ENCODE measurements around the gene PRMT7. TPM values are rescaled to one million over a fixed set of nuclear protein-coding genes. Genes with fewer than 3 reads are reported as not detected.
A peak's percentile ranks its signal among the peaks of the same experiment; 100 is the strongest.

The PRMT7 gene
- total RNA-seq, 1 donor from 2014 or later, result 72.2 TPM

GRCh38 chr16:68274441-68274840 is 36.4 kb upstream of the PRMT7 start:
- intact Hi-C loops (cut with micrococcal nuclease), result no loop called here
- Mint-ChIP-seq H3K4me3 (peak overlapping the region; percentile 64), H3K4me1 (peaks cover 70% of the 10 kb centered on the region), H3K36me3 (ENCODE audit: low read depth) (peaks cover 61% of the 10 kb centered on the region), H3K27ac (peak overlapping the region; percentile 92), H3K9me3 (no peaks in the 10 kb centered on the region), H3K27me3 (no peaks in the 10 kb centered on the region)
- DNase-seq, result no peak

- peaks cover 62% of the 10 kb centered on the region for H3K36me3 Mint-ChIP-seq (ENCODE audit: low read depth)
Observed at GRCh38 chr16:68275611-68276191, 35.1 kb upstream of the PRMT7 start.

GRCh38 chr16:68276223-68276622 is 34.6 kb upstream of the PRMT7 start:
- Mint-ChIP-seq H3K4me3 (peak overlapping the region; percentile 73), H3K27me3 (no peaks in the 10 kb centered on the region), H3K36me3 (ENCODE audit: low read depth) (peaks cover 60% of the 10 kb centered on the region), H3K9me3 (no peaks in the 10 kb centered on the region), H3K4me1 (peaks cover 65% of the 10 kb centered on the region), H3K27ac (peak overlapping the region; percentile 83)
- intact Hi-C loops (cut with micrococcal nuclease), result no loop called here
- DNase-seq, result no peak

More at GRCh38 chr16:68275611-68276191, 35.1 kb upstream of the PRMT7 start:
- Mint-ChIP-seq H3K27ac (peak overlapping the region; percentile 83), H3K4me1 (peaks cover 64% of the 10 kb centered on the region), H3K27me3 (no peaks in the 10 kb centered on the region), H3K4me3 (peak overlapping the region; percentile 73), H3K9me3 (no peaks in the 10 kb centered on the region)
- intact Hi-C loops (cut with micrococcal nuclease), result loop anchor here (1.0 kb wide), 2 partner anchors 9 to 11 kb away; partner anchors contain the start of gene SLC7A6
- DNase-seq, result peak; percentile 85

- no peaks in the 10 kb centered on the region for H3K27me3 Mint-ChIP-seq
- H3K9me3 Mint-ChIP-seq, result no peaks in the 10 kb centered on the region
- DNase-seq, result no peak
- peak overlapping the region; percentile 39 for H3K4me3 Mint-ChIP-seq
- intact Hi-C loops (cut with micrococcal nuclease), result no loop called here
- peaks cover 67% of the 10 kb centered on the region for H3K4me1 Mint-ChIP-seq
- peak overlapping the region; percentile 42 for H3K27ac Mint-ChIP-seq
- H3K36me3 Mint-ChIP-seq (ENCODE audit: low read depth), result peaks cover 63% of the 10 kb centered on the region
Observed at GRCh38 chr16:68279726-68280558, 30.9 kb upstream of the PRMT7 start.

DNA sequence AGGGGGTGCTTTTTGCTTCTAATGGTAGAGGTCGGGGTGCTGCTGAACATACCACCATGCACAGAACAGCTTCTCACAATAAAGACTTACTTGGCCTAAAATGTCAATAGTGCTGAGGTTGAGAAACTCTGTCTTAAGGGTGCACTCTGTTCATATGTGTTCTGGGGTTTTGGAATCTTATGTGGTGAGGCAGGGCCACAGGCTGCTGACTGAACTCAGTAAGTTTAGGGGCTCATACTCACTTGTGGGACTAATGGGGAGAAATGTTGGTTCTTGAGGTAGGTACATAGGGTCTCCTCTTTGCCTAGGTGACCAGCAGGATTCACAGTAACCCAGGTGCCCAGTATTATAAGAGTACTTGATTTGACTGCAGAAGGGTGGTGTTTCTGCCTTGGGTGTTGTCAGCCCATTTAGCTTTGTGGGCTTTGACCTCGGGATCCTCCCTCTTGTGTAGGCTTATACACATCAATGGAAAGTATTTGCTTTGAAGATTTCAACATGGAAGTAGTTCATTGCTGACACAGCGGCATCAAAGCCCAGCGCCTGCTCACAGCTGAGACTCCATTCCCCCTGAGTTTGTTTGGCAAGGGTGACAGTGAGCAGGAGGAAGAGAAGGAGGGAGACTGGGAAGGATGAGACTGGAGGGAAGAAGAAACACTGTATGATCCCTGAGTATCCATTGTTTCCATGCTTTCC is 29.3 kb upstream of the PRMT7 start:
- Mint-ChIP-seq H3K36me3 (ENCODE audit: low read depth) (peaks cover 59% of the 10 kb centered on the region), H3K4me3 (peak overlapping the region; percentile 54), H3K4me1 (peaks cover 62% of the 10 kb centered on the region), H3K9me3 (no peaks in the 10 kb centered on the region), H3K27ac (peak overlapping the region; percentile 81), H3K27me3 (no peaks in the 10 kb centered on the region)
- peak; percentile 78 for DNase-seq
- intact Hi-C loops (cut with micrococcal nuclease), result no loop called here

- H3K9me3 Mint-ChIP-seq, result no peaks in the 10 kb centered on the region
- no peaks in the 10 kb centered on the region for H3K27me3 Mint-ChIP-seq
- H3K4me1 Mint-ChIP-seq, result peaks cover 61% of the 10 kb centered on the region
- H3K27ac Mint-ChIP-seq, result peak overlapping the region; percentile 81
- intact Hi-C loops (cut with micrococcal nuclease), result no loop called here
- H3K36me3 Mint-ChIP-seq (ENCODE audit: low read depth), result peaks cover 58% of the 10 kb centered on the region
- no peak for DNase-seq
- H3K4me3 Mint-ChIP-seq, result peak overlapping the region; percentile 54
Observed at GRCh38 chr16:68282064-68282452, 28.8 kb upstream of the PRMT7 start.

DNA sequence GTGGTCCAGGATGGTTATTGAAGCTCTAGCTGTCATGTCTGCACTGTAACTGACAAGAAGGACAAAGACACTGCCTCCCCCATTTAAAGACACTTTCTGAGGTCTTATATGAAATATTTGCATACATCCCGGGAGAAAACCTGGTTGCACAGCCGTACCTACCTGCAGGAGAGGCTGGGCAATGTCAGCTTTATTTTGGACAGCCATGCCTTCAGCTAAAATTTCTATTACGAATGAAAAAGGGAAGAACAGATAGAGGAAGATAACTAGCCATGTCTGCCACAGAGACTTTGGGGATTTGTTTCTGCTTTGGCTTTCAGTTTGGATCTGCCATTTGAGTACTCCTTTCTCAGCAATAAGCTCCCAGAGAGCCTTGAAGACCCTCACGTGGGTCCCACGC is 27.5 kb upstream of the PRMT7 start:
- Mint-ChIP-seq H3K36me3 (ENCODE audit: low read depth) (peaks cover 70% of the 10 kb centered on the region), H3K9me3 (no peaks in the 10 kb centered on the region), H3K27ac (peak overlapping the region; percentile 85), H3K4me3 (peak overlapping the region; percentile 80), H3K27me3 (no peaks in the 10 kb centered on the region), H3K4me1 (peaks cover 73% of the 10 kb centered on the region)
- DNase-seq, result no peak
- intact Hi-C loops (cut with micrococcal nuclease), result no loop called here

DNA sequence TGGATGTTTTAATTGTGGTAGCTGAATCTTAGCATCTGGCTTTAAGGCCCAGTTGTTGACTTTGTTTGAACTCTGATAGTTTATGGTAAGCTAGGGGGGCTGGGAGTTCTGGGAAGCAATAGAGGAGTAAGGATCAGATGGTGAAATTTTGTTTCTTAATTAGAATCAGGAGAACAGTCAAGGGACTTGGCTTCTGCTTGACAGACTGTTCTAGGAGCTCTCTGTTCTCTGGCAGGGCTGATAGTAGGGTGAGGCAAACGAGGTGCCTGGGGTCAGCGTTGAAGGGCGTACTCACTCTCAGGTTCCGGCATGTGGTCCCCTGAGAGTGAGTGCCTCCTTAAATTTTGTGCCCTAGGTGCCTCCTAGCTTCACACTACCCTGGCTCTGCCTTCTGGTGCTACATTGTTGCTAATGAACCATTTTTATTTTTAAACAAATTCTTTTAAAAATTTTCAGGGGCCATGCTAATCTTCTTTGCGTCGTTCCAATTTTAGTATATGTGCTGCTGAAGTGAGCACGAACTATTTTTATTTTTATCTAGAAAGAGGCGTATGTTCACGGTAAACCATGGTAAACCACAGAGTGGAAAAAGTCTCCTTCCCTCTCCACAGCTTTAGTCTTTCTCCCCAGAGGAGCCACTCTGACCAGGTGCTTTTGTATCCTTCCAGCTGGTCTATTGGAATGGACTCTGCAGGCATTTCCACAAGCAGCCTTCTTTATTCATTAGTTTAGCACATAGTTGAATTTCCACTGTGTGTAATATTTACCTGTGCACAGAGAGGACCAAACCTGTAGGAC is 26.8 kb upstream of the PRMT7 start:
- Mint-ChIP-seq H3K4me3 (peak overlapping the region; percentile 80), H3K27ac (peak overlapping the region; percentile 85), H3K27me3 (no peaks in the 10 kb centered on the region), H3K4me1 (peaks cover 73% of the 10 kb centered on the region), H3K36me3 (ENCODE audit: low read depth) (peaks cover 70% of the 10 kb centered on the region), H3K9me3 (no peaks in the 10 kb centered on the region)
- intact Hi-C loops (cut with micrococcal nuclease), result loop anchor here (1.0 kb wide), 1 partner anchor 9 kb away; no protein-coding TSS in a partner anchor
- peak; percentile 72 for DNase-seq

DNA sequence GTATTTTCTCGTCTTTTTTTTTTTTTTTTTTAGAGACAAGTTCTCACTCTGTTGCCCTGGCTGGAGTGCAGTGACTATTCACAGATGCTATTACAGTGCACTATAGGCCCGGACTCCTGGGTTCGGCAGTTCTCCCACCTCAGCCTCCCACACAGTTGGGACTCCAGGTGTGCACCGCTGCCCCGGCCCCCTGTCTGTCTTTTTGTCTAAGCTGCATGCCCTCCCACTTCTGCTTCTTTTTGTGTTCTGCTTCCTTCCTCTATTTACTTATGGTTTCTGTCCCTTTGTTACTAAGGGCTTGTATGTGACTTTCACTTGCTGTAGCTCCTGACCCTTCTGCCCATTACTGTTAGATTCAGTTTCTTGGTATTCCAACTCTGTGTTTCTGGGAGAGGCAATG is 26.0 kb upstream of the PRMT7 start:
- H3K27ac Mint-ChIP-seq, result peak overlapping the region; percentile 85
- H3K9me3 Mint-ChIP-seq, result no peaks in the 10 kb centered on the region
- peak; percentile 78 for DNase-seq
- H3K4me3 Mint-ChIP-seq, result peak overlapping the region; percentile 80
- no peaks in the 10 kb centered on the region for H3K27me3 Mint-ChIP-seq
- peaks cover 77% of the 10 kb centered on the region for H3K4me1 Mint-ChIP-seq
- intact Hi-C loops (cut with micrococcal nuclease), result loop anchor here (1.0 kb wide), 1 partner anchor 10 kb away; no protein-coding TSS in a partner anchor
- H3K36me3 Mint-ChIP-seq (ENCODE audit: low read depth), result peaks cover 68% of the 10 kb centered on the region

DNA sequence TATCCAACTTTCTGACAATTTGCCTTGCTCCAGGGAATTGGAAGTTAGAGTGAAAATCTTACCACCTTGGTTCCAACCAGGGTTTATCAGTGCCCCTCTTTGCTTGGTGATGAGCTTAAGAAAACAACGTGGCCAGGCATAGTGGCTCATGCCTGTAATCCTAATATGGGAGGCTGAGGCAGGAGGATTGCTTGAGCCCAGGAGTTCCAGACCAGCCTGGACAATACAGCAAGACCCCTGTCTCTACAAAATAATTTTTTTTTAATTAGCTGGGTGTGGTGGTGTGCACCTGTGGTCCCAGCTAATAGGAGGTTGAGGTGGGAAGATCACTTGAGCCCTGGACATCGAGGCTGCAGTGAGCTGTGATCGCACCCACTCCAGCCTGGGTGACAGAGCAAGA is 25.1 kb upstream of the PRMT7 start:
- intact Hi-C loops (cut with micrococcal nuclease), result loop anchor here (1.0 kb wide), 1 partner anchor 20 kb away; no protein-coding TSS in a partner anchor
- peaks cover 81% of the 10 kb centered on the region for H3K4me1 Mint-ChIP-seq
- H3K9me3 Mint-ChIP-seq, result no peaks in the 10 kb centered on the region
- DNase-seq, result no peak
- peak overlapping the region; percentile 80 for H3K4me3 Mint-ChIP-seq
- H3K27ac Mint-ChIP-seq, result peak overlapping the region; percentile 85
- peaks cover 71% of the 10 kb centered on the region for H3K36me3 Mint-ChIP-seq (ENCODE audit: low read depth)
- H3K27me3 Mint-ChIP-seq, result no peaks in the 10 kb centered on the region

- H3K27ac Mint-ChIP-seq, result peak overlapping the region; percentile 85
- H3K4me3 Mint-ChIP-seq, result peak overlapping the region; percentile 80
- no peaks in the 10 kb centered on the region for H3K27me3 Mint-ChIP-seq
- no peaks in the 10 kb centered on the region for H3K9me3 Mint-ChIP-seq
- intact Hi-C loops (cut with micrococcal nuclease), result loop anchor here (1.0 kb wide), 1 partner anchor 21 kb away; no protein-coding TSS in a partner anchor
- peaks cover 72% of the 10 kb centered on the region for H3K36me3 Mint-ChIP-seq (ENCODE audit: low read depth)
- peak; percentile 85 for DNase-seq
- peaks cover 81% of the 10 kb centered on the region for H3K4me1 Mint-ChIP-seq
Observed at GRCh38 chr16:68286153-68287074, 24.4 kb upstream of the PRMT7 start.

Measured in activated CD4-positive, alpha-beta T cell treated with anti-CD3 and anti-CD28 coated beads, Interleukin-2, amount 10 ng/mL, durations not matched to agents 24 days and 14 days (primary cell).